ENCODE data around the gene PRKAR1B. TPM values are rescaled to one million over a fixed set of nuclear protein-coding genes. Genes with fewer than 3 reads are reported as not detected.

Gene PRKAR1B
- total RNA-seq, 2 experiments from 2014 or later: 22.5 to 41.6 TPM

GRCh38 chr7:538764-539685 is 188.1 kb downstream of the PRKAR1B start:
- H3K36me3 ChIP-seq (ENCODE audit: insufficient read depth, low read length): no peaks in the 10 kb centered on the region
- H3K4me3 ChIP-seq (ENCODE audit: low read depth, low read length, poor library complexity, severe bottlenecking): no peak overlapping the region
- H3K4me2 ChIP-seq (ENCODE audit: low read length): no peak overlapping the region
- intact Hi-C loops (cut with micrococcal nuclease; ENCODE audit: unreplicated experiment): no loop called here
- no peaks in the 10 kb centered on the region for H3K9me2 ChIP-seq (ENCODE audit: insufficient read depth, low read length)
- ChIA-PET POLR2A (interaction anchor here (0.5 kb wide), 1 partner anchor 746 kb away, joined by 3 read pairs; no protein-coding TSS in a partner anchor), CTCF (ENCODE audit: unreplicated experiment) (no interaction called here)
- no TSS peak for BruUV-seq (replicated peaks)
- DNase-seq (ENCODE audit: low spot score): no peak
- H3K9me3 ChIP-seq (ENCODE audit: low read length): no peaks in the 10 kb centered on the region
- H3K79me2 ChIP-seq (ENCODE audit: insufficient read depth, low read depth, low read length): no peaks in the 10 kb centered on the region
- H3K27ac ChIP-seq (ENCODE audit: low read depth, low read length, poor library complexity, severe bottlenecking): no peak overlapping the region
- H3K4me1 ChIP-seq (ENCODE audit: insufficient read depth, low read length, poor library complexity, severe bottlenecking): no peaks in the 10 kb centered on the region
- H2AFZ ChIP-seq (ENCODE audit: low read length): no peak overlapping the region
- TF ChIP-seq CTCF (conservative IDR thresholded peaks at IDR 0.05; ENCODE audit: low read length) (no peak), EZH2phosphoT487 (IDR thresholded peaks at IDR 0.05; ENCODE audit: borderline replicate concordance, low read depth, low read length) (no peak)
- no peaks in the 10 kb centered on the region for H4K20me1 ChIP-seq (ENCODE audit: insufficient read depth, low read length)

- no peaks in the 10 kb centered on the region for H4K20me1 ChIP-seq (ENCODE audit: insufficient read depth, low read length)
- H3K36me3 ChIP-seq (ENCODE audit: insufficient read depth, low read length): no peaks in the 10 kb centered on the region
- no peaks in the 10 kb centered on the region for H3K9me3 ChIP-seq (ENCODE audit: low read length)
- no peaks in the 10 kb centered on the region for H3K9me2 ChIP-seq (ENCODE audit: insufficient read depth, low read length)
- H3K4me1 ChIP-seq (ENCODE audit: insufficient read depth, low read length, poor library complexity, severe bottlenecking): no peaks in the 10 kb centered on the region
- intact Hi-C loops (cut with micrococcal nuclease; ENCODE audit: unreplicated experiment): no loop called here
- POLR2A ChIA-PET: no interaction called here
- no peak overlapping the region for H3K4me2 ChIP-seq (ENCODE audit: low read length)
- DNase-seq (ENCODE audit: low spot score): no peak
- no peak overlapping the region for H3K4me3 ChIP-seq (ENCODE audit: low read depth, low read length, poor library complexity, severe bottlenecking)
- no TSS peak for BruUV-seq (replicated peaks)
- no peak overlapping the region for H3K27ac ChIP-seq (ENCODE audit: low read depth, low read length, poor library complexity, severe bottlenecking)
- CTCF ChIA-PET (ENCODE audit: unreplicated experiment): no interaction called here
- no peak overlapping the region for H2AFZ ChIP-seq (ENCODE audit: low read length)
- no peaks in the 10 kb centered on the region for H3K79me2 ChIP-seq (ENCODE audit: insufficient read depth, low read depth, low read length)
- TF ChIP-seq EZH2phosphoT487 (IDR thresholded peaks at IDR 0.05; ENCODE audit: borderline replicate concordance, low read depth, low read length) (no peak), CTCF (conservative IDR thresholded peaks at IDR 0.05; ENCODE audit: low read length) (no peak)
Measured at GRCh38 chr7:537911-538634, 189.0 kb downstream of the PRKAR1B start.
